GM12878 (cell line): ENCODE data around the gene UBE2F. TPM values are rescaled to one million over a fixed set of nuclear protein-coding genes. Genes with fewer than 3 reads are reported as not detected.

Source experiments
- ATAC-seq: fragments of 200-7000 bp; cut with Tn5 transposase; 3 replicates; pipeline ENCODE4 v1.9.1; 2020; ENCODE audit warnings: mild to moderate bottlenecking, moderate library complexity
- BruUV-seq: library from RNA; stranded (reverse); fragments of 400-500 nt; replicated peaks from 2 replicates; lab custom pipeline; 2021; lab: Mats Ljungman, UMichigan
- CTCF ChIA-PET: fragments of 300-600 bp; sonication (Branson Sonifier 250); formaldehyde crosslinking; extraction: SDS; loops from one replicate; lab custom pipeline; 2021; ENCODE audit warnings: inconsistent platforms; lab: Yijun Ruan, JAX
- POLR2A ChIA-PET: fragments of 350-600 bp; formaldehyde crosslinking; extraction: SDS; loops from one replicate; lab custom pipeline; 2021; ENCODE audit warnings: inconsistent platforms; lab: Charles Lee
- RAD21 ChIA-PET: fragments of 300-600 bp; sonication (Branson Sonifier 250); formaldehyde crosslinking; loops from one replicate; lab custom pipeline; 2023; ENCODE audit warnings: antibody characterized with exemption; ENCODE audit not compliant: unreplicated experiment; lab: Charles Lee
- SMC1A ChIA-PET: fragments of 300-600 bp; sonication (Branson Sonifier 250); formaldehyde crosslinking; loops from one replicate; lab custom pipeline; 2023; ENCODE audit not compliant: unreplicated experiment, uncharacterized antibody; lab: Charles Lee
- DNase-seq: peaks from one replicate; pipeline ENCODE4 v3.0.0-alpha.2; 2011; ENCODE audit warnings: low read depth, low spot score
- FAIRE-seq: peaks from 3 replicates; lab custom pipeline; 2011; peaks lifted over from hg19 to GRCh38; lab: Jason Lieb, UNC
- H2AFZ ChIP-seq: 2 replicates; pipeline ENCODE4 v1.6.0; 2011; ENCODE audit warnings: low read depth, low read length, control low read depth; ENCODE audit not compliant: control insufficient read depth
- H3K27ac ChIP-seq: 2 replicates; pipeline ENCODE4 v1.5.1; 2011; ENCODE audit warnings: control low read depth; ENCODE audit not compliant: control insufficient read depth, insufficient read depth
- H3K27me3 ChIP-seq, 2 experiments: replicated peaks in 1 of 2; 2 replicates each; pipeline versions ENCODE4 v1.6.0 to v1.6.1; 2011; ENCODE audit warnings: low read length in 1 of 2; ENCODE audit not compliant: control insufficient read depth in 2 of 2, insufficient read depth in 2 of 2
- H3K36me3 ChIP-seq, 2 experiments: 2 replicates each; pipeline ENCODE4 v1.5.1; 2011; ENCODE audit warnings: low read length in 1 of 2; ENCODE audit not compliant: control insufficient read depth in 2 of 2, insufficient read depth in 2 of 2
- H3K4me1 ChIP-seq: 2 replicates; pipeline ENCODE4 v1.6.1; 2011; ENCODE audit warnings: mild to moderate bottlenecking, low read length, moderate library complexity, mixed read lengths; ENCODE audit not compliant: control insufficient read depth, insufficient read depth
- H3K4me2 ChIP-seq: 2 replicates; pipeline ENCODE4 v1.6.0; 2011; ENCODE audit warnings: control low read depth; ENCODE audit not compliant: control insufficient read depth, insufficient read depth
- H3K4me3 ChIP-seq: fragments of 200-600 bp; sonication (generic); 2 replicates; pipeline ENCODE4 v1.5.1; 2016
- H3K79me2 ChIP-seq: 2 replicates; pipeline ENCODE4 v1.6.0; 2011; ENCODE audit warnings: low read length; ENCODE audit not compliant: control insufficient read depth, insufficient read depth
- H3K9ac ChIP-seq: 2 replicates; pipeline ENCODE4 v1.8.0; 2011; ENCODE audit warnings: low read length, control low read depth, mixed read lengths; ENCODE audit not compliant: control insufficient read depth, insufficient read depth
- H3K9me3 ChIP-seq: replicated peaks from 3 replicates; pipeline ENCODE4 v1.5.1; 2011; ENCODE audit warnings: mild to moderate bottlenecking, low read length; ENCODE audit not compliant: control insufficient read depth, insufficient read depth
- H4K20me1 ChIP-seq: 2 replicates; pipeline ENCODE4 v1.6.0; 2011; ENCODE audit not compliant: control insufficient read depth, insufficient read depth
- ASH2L ChIP-seq: fragments of 300-600, 200-600 bp; sonication (generic); IDR thresholded peaks from 2 replicates; pipeline ENCODE4 v1.6.1; 2017; ENCODE audit warnings: low read depth, mild to moderate bottlenecking, borderline replicate concordance
- BMI1 ChIP-seq: fragments of 450-650 bp; IDR thresholded peaks from 2 replicates; pipeline ENCODE4 v1.6.1; 2016; ENCODE audit warnings: mild to moderate bottlenecking, moderate library complexity, borderline replicate concordance
- BRCA1 ChIP-seq: IDR thresholded peaks from 2 replicates; pipeline ENCODE4 v1.6.1; 2011; ENCODE audit warnings: low read depth, low read length, improper control_type of control experiment
- EED ChIP-seq: sonication (generic); IDR thresholded peaks from 2 replicates; pipeline ENCODE4 v1.6.1; 2016; ENCODE audit warnings: antibody characterized with exemption, low read depth
- HDGF ChIP-seq: fragments of 450-650 bp; IDR thresholded peaks from 2 replicates; pipeline ENCODE4 v1.6.1; 2016; ENCODE audit warnings: antibody characterized with exemption
- IKZF1 ChIP-seq: fragments of 450-650 bp; conservative IDR thresholded peaks from 2 replicates; pipeline ENCODE4 v1.6.1; 2017; ENCODE audit warnings: antibody characterized with exemption, mild to moderate bottlenecking
- KAT2A ChIP-seq: conservative IDR thresholded peaks from 2 replicates; pipeline ENCODE4 v1.6.1; 2011; ENCODE audit warnings: low read depth, low read length; ENCODE audit not compliant: control insufficient read depth
- NR2C1 ChIP-seq: fragments of 450-650 bp; IDR thresholded peaks from 2 replicates; pipeline ENCODE4 v1.6.1; 2017; ENCODE audit warnings: antibody characterized with exemption, mild to moderate bottlenecking, moderate library complexity
- RFX5 ChIP-seq: IDR thresholded peaks from 2 replicates; pipeline ENCODE4 v1.6.1; 2011; ENCODE audit warnings: low read depth, low read length, improper control_type of control experiment
- WRNIP1 ChIP-seq: IDR thresholded peaks from 2 replicates; pipeline ENCODE4 v1.6.1; 2011; ENCODE audit warnings: low read depth, low read length, improper control_type of control experiment, borderline replicate concordance
- ZNF207 ChIP-seq: fragments of 450-650 bp; IDR thresholded peaks from 2 replicates; pipeline ENCODE4 v1.6.1; 2014; ENCODE audit warnings: antibody characterized with exemption, mild to moderate bottlenecking, borderline replicate concordance
- ZNF217 ChIP-seq: fragments of 450-650 bp; IDR thresholded peaks from 2 replicates; pipeline ENCODE4 v1.6.1; 2017; ENCODE audit warnings: antibody characterized with exemption, mild to moderate bottlenecking
- WGBS: methylation state at CpG from one replicate; pipeline ENCODE4 v1.1.6; 2016; ENCODE audit warnings: low lambda C conversion rate; ENCODE audit not compliant: insufficient replicate concordance, insufficient coverage; ENCODE audit errors: missing lambda C conversion rate; 5-methylcytosine and 5-hydroxymethylcytosine counted together
- in situ Hi-C: fragments of 300-500 bp; cut with MboI; formaldehyde crosslinking; loops from 9 replicates; pipeline ENCODE4 v1.14.3; 2018; ENCODE audit warnings: mixed read lengths
- intact Hi-C: fragments of 100-400 bp; cut with micrococcal nuclease; formaldehyde crosslinking; loops from one replicate; pipeline ENCODE4 v1.14.2; 2022; ENCODE audit not compliant: unreplicated experiment
- polyA plus RNA-seq, 11 experiments: library from polyadenylated mRNA; depleted of rRNA in 4 of 11; unstranded in 6 of 11; stranded (reverse) in 5 of 11; fragments of >200 nt; fragmentation: Nextera tagmentation in 4 of 11; fragmentation: Illumina TruSeq in 1 of 11; extraction: Ambion mirVana in 4 of 11; extraction: Trizol in 1 of 11; gene quantifications; 1 replicate in 1 of 11; 2 replicates in 10 of 11; pipeline versions ENCODE4 v1.2.1 to v1.2.3, GENCODE V29; 2011 to 2016; ENCODE audit warnings: inconsistent platforms in 2 of 11, missing spikeins in 2 of 11, low read depth in 1 of 11
- total RNA-seq, 4 experiments: library from RNA; depleted of rRNA in 3 of 4; stranded (reverse); fragments of >200 nt in 3 of 4; fragmentation: Illumina TruSeq in 1 of 4; extraction: Trizol in 1 of 4; gene quantifications; 2 replicates each; pipeline versions ENCODE4 v1.2.1 to v1.2.3, GENCODE V29; 2013 to 2021
- TF ChIP-seq, protein P1 (sequence below): fragments of 450-650 bp; IDR thresholded peaks from 2 replicates; pipeline ENCODE4 v1.6.1; 2016; ENCODE audit warnings: mild to moderate bottlenecking, moderate library complexity, borderline replicate concordance

The UBE2F gene
- total and polyA plus RNA-seq, 10 of the 15 experiments (the other 5 are each of a cell fraction or from before 2014, with no cell fraction given), result 12.3 to 64.4 (median 31.5) TPM

- Histone ChIP-seq H3K4me3 (no peak overlapping the region), H4K20me1 (no peaks in the 10 kb centered on the region), H3K9me3 (no peaks in the 10 kb centered on the region), H3K27me3 (no peaks in the 10 kb centered on the region), H3K9ac (no peak overlapping the region), H3K36me3 (peaks cover 4 to 6% of the 10 kb centered on the region in 2 experiments; a peak in 3 of 4 replicates), H3K4me1 (no peaks in the 10 kb centered on the region), H3K4me2 (no peak overlapping the region), H3K27ac (no peak overlapping the region), H3K79me2 (no peaks in the 10 kb centered on the region), H2AFZ (no peak overlapping the region)
- DNase-seq (no peak), ATAC-seq (no peak), FAIRE-seq (no peak)
- intact Hi-C loops (no loop called here), in situ Hi-C loops (no loop called here)
- ChIA-PET SMC1A (no interaction called here), POLR2A (no interaction called here), RAD21 (no interaction called here), CTCF (no interaction called here)
- no TSS peak for BruUV-seq
- TF ChIP-seq ASH2L (no peak), BMI1 (no peak), ZNF217 (no peak), HDGF (no peak), NR2C1 (no peak)
- WGBS, result 94% methylated on average over 8 of the region's 8 CpGs
These were observed 71.4 kb downstream of the UBE2F start for GRCh38 chr2:238038203-238038602.

GRCh38 chr2:238039151-238039550, 72.3 kb downstream of the UBE2F start:
- ChIA-PET RAD21 (no interaction called here), POLR2A (no interaction called here), SMC1A (no interaction called here), CTCF (no interaction called here)
- BruUV-seq, result no TSS peak
- DNase-seq (no peak), ATAC-seq (no peak), FAIRE-seq (no peak)
- Histone ChIP-seq H3K9me3 (no peaks in the 10 kb centered on the region), H3K36me3 (peaks cover 4 to 6% of the 10 kb centered on the region in 2 experiments; a peak in 3 of 4 replicates), H3K4me1 (no peaks in the 10 kb centered on the region), H3K27me3 (no peaks in the 10 kb centered on the region), H3K9ac (no peak overlapping the region), H4K20me1 (no peaks in the 10 kb centered on the region), H2AFZ (no peak overlapping the region), H3K79me2 (no peaks in the 10 kb centered on the region), H3K4me2 (no peak overlapping the region), H3K4me3 (no peak overlapping the region), H3K27ac (no peak overlapping the region)
- over 99% methylated on average over 6 of the region's 6 CpGs for WGBS
- intact Hi-C loops, result no loop called here
- in situ Hi-C loops, result no loop called here
- TF ChIP-seq KAT2A (no peak), IKZF1 (no peak), ZNF207 (no peak), WRNIP1 (no peak), RFX5 (no peak), BRCA1 (no peak), EED (no peak)
- TF ChIP-seq, protein P1, sequence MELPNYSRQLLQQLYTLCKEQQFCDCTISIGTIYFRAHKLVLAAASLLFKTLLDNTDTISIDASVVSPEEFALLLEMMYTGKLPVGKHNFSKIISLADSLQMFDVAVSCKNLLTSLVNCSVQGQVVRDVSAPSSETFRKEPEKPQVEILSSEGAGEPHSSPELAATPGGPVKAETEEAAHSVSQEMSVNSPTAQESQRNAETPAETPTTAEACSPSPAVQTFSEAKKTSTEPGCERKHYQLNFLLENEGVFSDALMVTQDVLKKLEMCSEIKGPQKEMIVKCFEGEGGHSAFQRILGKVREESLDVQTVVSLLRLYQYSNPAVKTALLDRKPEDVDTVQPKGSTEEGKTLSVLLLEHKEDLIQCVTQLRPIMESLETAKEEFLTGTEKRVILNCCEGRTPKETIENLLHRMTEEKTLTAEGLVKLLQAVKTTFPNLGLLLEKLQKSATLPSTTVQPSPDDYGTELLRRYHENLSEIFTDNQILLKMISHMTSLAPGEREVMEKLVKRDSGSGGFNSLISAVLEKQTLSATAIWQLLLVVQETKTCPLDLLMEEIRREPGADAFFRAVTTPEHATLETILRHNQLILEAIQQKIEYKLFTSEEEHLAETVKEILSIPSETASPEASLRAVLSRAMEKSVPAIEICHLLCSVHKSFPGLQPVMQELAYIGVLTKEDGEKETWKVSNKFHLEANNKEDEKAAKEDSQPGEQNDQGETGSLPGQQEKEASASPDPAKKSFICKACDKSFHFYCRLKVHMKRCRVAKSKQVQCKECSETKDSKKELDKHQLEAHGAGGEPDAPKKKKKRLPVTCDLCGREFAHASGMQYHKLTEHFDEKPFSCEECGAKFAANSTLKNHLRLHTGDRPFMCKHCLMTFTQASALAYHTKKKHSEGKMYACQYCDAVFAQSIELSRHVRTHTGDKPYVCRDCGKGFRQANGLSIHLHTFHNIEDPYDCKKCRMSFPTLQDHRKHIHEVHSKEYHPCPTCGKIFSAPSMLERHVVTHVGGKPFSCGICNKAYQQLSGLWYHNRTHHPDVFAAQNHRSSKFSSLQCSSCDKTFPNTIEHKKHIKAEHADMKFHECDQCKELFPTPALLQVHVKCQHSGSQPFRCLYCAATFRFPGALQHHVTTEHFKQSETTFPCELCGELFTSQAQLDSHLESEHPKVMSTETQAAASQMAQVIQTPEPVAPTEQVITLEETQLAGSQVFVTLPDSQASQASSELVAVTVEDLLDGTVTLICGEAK, result no peak
